Measurements from ENCODE around the gene ZNF76. TPM values are rescaled to one million over a fixed set of nuclear protein-coding genes. Genes with fewer than 3 reads are reported as not detected.

Gene ZNF76
- total and polyA plus RNA-seq, 2 of the 13 experiments (the other 11 are each of a cell fraction or from before 2014, with no cell fraction given): 13.2 to 26.4 TPM

DNA sequence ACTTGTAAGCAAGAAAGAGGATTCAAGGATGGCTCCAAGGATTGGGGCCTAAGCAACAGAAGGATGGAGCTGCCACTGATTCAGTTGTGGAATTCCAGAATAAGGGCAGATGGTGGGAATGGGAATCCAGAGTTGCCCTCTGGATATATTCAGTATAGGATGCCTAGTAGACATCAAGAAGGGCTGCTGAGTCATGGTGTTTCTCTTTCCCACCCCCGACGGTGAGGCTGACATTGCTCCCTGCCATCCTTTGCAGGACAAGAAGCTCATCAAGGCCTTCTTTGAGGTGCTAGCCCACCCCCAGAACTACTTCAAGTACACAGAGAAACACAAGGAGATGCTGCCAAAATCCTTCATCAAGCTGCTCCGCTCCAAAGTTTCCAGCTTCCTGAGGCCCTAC, 11.2 kb upstream of the ZNF76 start (continued):
- TF ChIP-seq EP300 (IDR thresholded peaks at IDR 0.05; ENCODE audit: low read depth in 2 of 2, low read length in 2 of 2) (no peak), EP300 (CRISPR knock-in tag; IDR thresholded peaks at IDR 0.05; ENCODE audit: borderline replicate concordance) (no peak), NFYB (CRISPR knock-in tag; IDR thresholded peaks at IDR 0.05) (no peak), SMYD3 (CRISPR knock-in tag; IDR thresholded peaks at IDR 0.05) (no peak), ZNF33A (CRISPR knock-in tag; IDR thresholded peaks at IDR 0.05; ENCODE audit: borderline replicate concordance) (no peak), MAFF (IDR thresholded peaks at IDR 0.05; ENCODE audit: low read depth, low read length) (0 out of 2 replicates have a peak, but pooled peaks have one; percentile 11)

DNA sequence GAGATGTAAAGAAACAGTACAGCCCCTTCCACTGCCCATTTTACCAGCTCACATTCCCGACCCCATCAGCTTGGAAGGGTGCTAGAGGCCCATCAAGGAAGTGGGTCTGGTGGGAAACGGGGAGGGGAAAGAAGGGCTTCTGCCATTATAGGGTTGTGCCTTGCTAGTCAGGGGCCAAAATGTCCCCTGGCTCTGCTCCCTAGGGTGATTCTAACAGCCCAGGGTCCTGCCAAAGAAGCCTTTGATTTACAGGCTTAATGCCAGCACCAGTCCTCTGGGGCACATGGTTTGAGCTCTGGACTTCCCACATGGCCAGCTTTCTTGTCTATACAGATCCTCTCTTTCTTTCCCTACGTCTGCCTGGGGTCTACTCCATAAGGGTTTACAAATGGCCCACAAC, 10.6 kb upstream of the ZNF76 start:
- no peak overlapping the region for H3K4me2 ChIP-seq (ENCODE audit: low read depth, low read length)
- no peak overlapping the region for H3K27ac ChIP-seq (ENCODE audit: extremely low read length, insufficient read depth, low read length)
- ChIA-PET POLR2A (interaction anchor here (0.9 kb wide), 1 partner anchor 10 kb away, joined by 5 read pairs; the partner anchor contains the start of gene ZNF76), CTCF (ENCODE audit: low intra/inter-chr PET ratio, low total read pairs) (no interaction called here)
- H3K4me3 ChIP-seq (replicated peaks in 1 of 3; ENCODE audit: insufficient read depth in 1 of 3, low read depth in 2 of 3, low read length in 3 of 3): no peak overlapping the region
- intact Hi-C loops (cut with micrococcal nuclease; ENCODE audit: unreplicated experiment) (no loop called here), in situ Hi-C loops (cut with HindIII; ENCODE audit: extremely low pct_ligation_motif_present, low pct_unique_long_range_greater_than_20kb) (no loop called here)
- no peak overlapping the region for H3K9ac ChIP-seq (ENCODE audit: insufficient read depth, low read depth, low read length)
- no peak overlapping the region for H2AFZ ChIP-seq (ENCODE audit: low read length)
- WGBS (ENCODE audit: low lambda C conversion rate): 93% methylated on average over 3 of the region's 3 CpGs
- DNase-seq (ENCODE audit: low spot score): no peak
- H3K36me3 ChIP-seq (replicated peaks in 1 of 2; ENCODE audit: control insufficient read depth in 1 of 2, insufficient read depth in 2 of 2, low read length in 2 of 2): peaks cover 0 to 6% of the 10 kb centered on the region in 2 experiments; a peak in 3 of 5 replicates
- H3K27me3 ChIP-seq (ENCODE audit: control insufficient read depth in 1 of 2, insufficient read depth in 2 of 2, low read length in 2 of 2): no peaks in the 10 kb centered on the region
- no peaks in the 10 kb centered on the region for H3K4me1 ChIP-seq (ENCODE audit: insufficient read depth, low read length)
- H4K20me1 ChIP-seq (ENCODE audit: insufficient read depth, low read length): no peaks in the 10 kb centered on the region
- H3K79me2 ChIP-seq (ENCODE audit: insufficient read depth, low read length): no peaks in the 10 kb centered on the region
- no peak for FAIRE-seq
- no peak for ATAC-seq
- no TSS peak for BruUV-seq (replicated peaks)
- H3K9me3 ChIP-seq (ENCODE audit: low read length): no peaks in the 10 kb centered on the region
- TF ChIP-seq, protein P1, sequence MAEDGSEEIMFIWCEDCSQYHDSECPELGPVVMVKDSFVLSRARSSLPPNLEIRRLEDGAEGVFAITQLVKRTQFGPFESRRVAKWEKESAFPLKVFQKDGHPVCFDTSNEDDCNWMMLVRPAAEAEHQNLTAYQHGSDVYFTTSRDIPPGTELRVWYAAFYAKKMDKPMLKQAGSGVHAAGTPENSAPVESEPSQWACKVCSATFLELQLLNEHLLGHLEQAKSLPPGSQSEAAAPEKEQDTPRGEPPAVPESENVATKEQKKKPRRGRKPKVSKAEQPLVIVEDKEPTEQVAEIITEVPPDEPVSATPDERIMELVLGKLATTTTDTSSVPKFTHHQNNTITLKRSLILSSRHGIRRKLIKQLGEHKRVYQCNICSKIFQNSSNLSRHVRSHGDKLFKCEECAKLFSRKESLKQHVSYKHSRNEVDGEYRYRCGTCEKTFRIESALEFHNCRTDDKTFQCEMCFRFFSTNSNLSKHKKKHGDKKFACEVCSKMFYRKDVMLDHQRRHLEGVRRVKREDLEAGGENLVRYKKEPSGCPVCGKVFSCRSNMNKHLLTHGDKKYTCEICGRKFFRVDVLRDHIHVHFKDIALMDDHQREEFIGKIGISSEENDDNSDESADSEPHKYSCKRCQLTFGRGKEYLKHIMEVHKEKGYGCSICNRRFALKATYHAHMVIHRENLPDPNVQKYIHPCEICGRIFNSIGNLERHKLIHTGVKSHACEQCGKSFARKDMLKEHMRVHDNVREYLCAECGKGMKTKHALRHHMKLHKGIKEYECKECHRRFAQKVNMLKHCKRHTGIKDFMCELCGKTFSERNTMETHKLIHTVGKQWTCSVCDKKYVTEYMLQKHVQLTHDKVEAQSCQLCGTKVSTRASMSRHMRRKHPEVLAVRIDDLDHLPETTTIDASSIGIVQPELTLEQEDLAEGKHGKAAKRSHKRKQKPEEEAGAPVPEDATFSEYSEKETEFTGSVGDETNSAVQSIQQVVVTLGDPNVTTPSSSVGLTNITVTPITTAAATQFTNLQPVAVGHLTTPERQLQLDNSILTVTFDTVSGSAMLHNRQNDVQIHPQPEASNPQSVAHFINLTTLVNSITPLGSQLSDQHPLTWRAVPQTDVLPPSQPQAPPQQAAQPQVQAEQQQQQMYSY (CRISPR knock-in tag; IDR thresholded peaks at IDR 0.05): no peak
- TF ChIP-seq ZBTB40 (IDR thresholded peaks at IDR 0.05) (no peak), ZBTB40 (CRISPR knock-in tag; IDR thresholded peaks at IDR 0.05) (no peak)
